Measurements from ENCODE around the gene RBM3. TPM values are rescaled to one million over a fixed set of nuclear protein-coding genes. Genes with fewer than 3 reads are reported as not detected.
"Not testable (repeated sequence)": the region's sequence is repeated elsewhere in the genome, so short reads cannot be mapped to it uniquely, and the experiment has no call there.

Gene RBM3
- total RNA-seq (ENCODE audit: unreplicated experiment), result 294 TPM
- long read RNA-seq, transcript RBM3-203 (7 exons, 2,162 nt), result major isoform, 197 of 236 reads
- long read RNA-seq, transcript RBM3-202 (6 exons, 1,130 nt), result minor isoform, 12 of 236 reads
- long read RNA-seq, partial matches to known transcripts, result 12 of 236 reads
- long read RNA-seq, other reads (novel, unspliced or antisense), result 14 of 236 reads

DNA sequence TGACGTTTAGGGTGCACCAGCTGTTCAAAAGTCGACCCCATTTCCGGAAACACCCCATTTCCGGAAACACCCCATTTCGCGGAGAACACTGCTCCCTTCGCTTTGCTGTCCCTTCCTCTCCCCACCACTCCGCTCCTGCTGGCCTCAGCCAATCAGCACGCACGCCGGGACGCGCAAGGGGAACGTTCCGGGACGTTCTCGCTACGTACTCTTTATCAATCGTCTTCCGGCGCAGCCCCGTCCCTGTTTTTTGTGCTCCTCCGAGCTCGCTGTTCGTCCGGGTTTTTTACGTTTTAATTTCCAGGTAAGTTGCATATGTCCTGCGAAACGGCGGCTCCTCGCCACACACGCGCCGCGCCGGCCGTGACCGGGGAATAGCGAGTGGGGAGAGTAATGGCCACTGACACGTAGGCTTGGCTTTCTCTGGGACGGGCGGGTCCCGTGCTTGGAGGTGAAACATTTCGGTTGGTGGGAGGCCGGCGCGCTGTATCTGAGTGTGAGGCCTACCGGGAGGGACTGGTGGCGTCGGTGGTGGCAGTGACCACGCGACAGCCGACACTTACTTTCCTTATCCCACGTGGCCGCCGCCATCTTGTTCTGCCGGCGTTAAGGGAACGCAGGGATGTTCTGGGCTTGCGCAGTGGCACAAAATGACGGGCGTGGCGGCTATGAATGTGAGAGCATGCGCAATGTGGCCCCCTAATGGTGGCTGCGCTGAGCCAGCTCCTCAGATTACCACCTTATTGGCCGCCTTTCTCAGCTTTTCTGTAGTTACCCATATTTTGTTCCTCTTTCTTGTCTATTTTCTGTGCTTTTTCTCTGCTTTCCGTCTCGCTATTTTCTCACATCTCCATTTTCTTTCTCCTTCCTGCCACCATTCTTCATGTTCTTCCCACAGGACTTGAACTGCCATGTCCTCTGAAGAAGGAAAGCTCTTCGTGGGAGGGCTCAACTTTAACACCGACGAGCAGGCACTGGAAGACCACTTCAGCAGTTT, at the start of gene RBM3:
Gene RBM3, plus strand, starts transcription at position 215 of the 997 bp plus-strand sequence. Its CDS starts 697 bp downstream, at position 912.
- peak; percentile 88 for DNase-seq
- H3K4me1 Mint-ChIP-seq (ENCODE audit: low read depth, unreplicated experiment), result peaks cover 4% of the 10 kb centered on the region
- H3K27ac Mint-ChIP-seq (ENCODE audit: unreplicated experiment), result peak within 1 kb of the TSS; percentile 100
- H3K27me3 Mint-ChIP-seq (ENCODE audit: unreplicated experiment), result peaks cover 11% of the 10 kb centered on the region
- TF ChIP-seq, protein P1, sequence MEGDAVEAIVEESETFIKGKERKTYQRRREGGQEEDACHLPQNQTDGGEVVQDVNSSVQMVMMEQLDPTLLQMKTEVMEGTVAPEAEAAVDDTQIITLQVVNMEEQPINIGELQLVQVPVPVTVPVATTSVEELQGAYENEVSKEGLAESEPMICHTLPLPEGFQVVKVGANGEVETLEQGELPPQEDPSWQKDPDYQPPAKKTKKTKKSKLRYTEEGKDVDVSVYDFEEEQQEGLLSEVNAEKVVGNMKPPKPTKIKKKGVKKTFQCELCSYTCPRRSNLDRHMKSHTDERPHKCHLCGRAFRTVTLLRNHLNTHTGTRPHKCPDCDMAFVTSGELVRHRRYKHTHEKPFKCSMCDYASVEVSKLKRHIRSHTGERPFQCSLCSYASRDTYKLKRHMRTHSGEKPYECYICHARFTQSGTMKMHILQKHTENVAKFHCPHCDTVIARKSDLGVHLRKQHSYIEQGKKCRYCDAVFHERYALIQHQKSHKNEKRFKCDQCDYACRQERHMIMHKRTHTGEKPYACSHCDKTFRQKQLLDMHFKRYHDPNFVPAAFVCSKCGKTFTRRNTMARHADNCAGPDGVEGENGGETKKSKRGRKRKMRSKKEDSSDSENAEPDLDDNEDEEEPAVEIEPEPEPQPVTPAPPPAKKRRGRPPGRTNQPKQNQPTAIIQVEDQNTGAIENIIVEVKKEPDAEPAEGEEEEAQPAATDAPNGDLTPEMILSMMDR (IDR thresholded peaks at IDR 0.05; ENCODE audit: partially characterized antibody, unreplicated experiment), result no peak
- peak within 1 kb of the TSS; percentile 96 for H3K4me3 Mint-ChIP-seq (ENCODE audit: unreplicated experiment)
- peaks cover 9% of the 10 kb centered on the region for H3K9me3 Mint-ChIP-seq (ENCODE audit: unreplicated experiment)
- H3K36me3 Mint-ChIP-seq (ENCODE audit: unreplicated experiment), result no peaks in the 10 kb centered on the region

DNA sequence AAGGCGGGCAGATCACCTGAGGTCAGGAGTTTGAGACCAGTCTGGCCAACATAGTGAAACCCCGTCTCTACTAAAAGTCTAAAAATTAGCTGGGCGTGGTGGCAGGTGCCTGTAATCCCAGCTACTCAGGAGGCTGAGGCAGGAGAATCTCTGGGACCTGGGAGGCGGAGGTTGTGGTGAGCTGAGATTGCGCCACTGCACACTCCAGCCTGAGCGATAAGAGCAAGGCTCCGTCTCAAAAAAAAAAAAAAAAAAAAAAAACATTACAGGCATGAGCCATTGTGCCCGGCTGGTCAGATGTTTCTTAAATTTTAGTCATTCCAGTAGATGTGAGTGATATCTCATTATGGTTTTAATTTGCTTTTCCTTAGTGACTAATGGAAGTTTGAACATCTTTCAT, 48.4 kb upstream of the RBM3 start:
- not testable (repeated sequence) for H3K27me3 Mint-ChIP-seq (ENCODE audit: unreplicated experiment); H3K4me3 Mint-ChIP-seq (ENCODE audit: unreplicated experiment); H3K9me3 Mint-ChIP-seq (ENCODE audit: unreplicated experiment); H3K4me1 Mint-ChIP-seq (ENCODE audit: low read depth, unreplicated experiment); H3K36me3 Mint-ChIP-seq (ENCODE audit: unreplicated experiment); DNase-seq; H3K27ac Mint-ChIP-seq (ENCODE audit: unreplicated experiment)

DNA sequence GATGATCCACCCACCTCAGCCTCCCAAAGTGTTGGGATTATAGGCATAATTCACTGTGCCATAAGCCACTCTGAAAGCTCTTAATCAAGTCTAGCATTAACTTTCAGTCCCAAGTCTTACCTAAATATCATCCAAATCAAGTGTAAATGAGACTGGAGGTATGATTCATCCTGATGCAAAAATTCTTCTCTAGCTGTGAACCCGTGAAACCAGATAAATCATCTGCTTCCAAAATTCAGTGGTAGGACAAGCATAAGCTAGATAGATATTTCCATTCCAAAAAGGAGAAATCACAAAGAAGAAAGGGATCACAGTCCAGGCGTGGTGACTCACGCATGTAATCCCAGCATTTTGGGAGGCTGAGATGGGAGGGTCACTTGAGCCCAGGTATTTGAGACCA, 43.5 kb upstream of the RBM3 start:
- Mint-ChIP-seq H3K9me3 (ENCODE audit: unreplicated experiment) (peaks cover 2% of the 10 kb centered on the region), H3K27me3 (ENCODE audit: unreplicated experiment) (peaks cover 2% of the 10 kb centered on the region), H3K27ac (ENCODE audit: unreplicated experiment) (no peak overlapping the region), H3K36me3 (ENCODE audit: unreplicated experiment) (no peaks in the 10 kb centered on the region), H3K4me1 (ENCODE audit: low read depth, unreplicated experiment) (no peaks in the 10 kb centered on the region), H3K4me3 (ENCODE audit: unreplicated experiment) (no peak overlapping the region)
- DNase-seq, result no peak
- TF ChIP-seq, protein P1 (IDR thresholded peaks at IDR 0.05; ENCODE audit: partially characterized antibody, unreplicated experiment), result no peak

DNA sequence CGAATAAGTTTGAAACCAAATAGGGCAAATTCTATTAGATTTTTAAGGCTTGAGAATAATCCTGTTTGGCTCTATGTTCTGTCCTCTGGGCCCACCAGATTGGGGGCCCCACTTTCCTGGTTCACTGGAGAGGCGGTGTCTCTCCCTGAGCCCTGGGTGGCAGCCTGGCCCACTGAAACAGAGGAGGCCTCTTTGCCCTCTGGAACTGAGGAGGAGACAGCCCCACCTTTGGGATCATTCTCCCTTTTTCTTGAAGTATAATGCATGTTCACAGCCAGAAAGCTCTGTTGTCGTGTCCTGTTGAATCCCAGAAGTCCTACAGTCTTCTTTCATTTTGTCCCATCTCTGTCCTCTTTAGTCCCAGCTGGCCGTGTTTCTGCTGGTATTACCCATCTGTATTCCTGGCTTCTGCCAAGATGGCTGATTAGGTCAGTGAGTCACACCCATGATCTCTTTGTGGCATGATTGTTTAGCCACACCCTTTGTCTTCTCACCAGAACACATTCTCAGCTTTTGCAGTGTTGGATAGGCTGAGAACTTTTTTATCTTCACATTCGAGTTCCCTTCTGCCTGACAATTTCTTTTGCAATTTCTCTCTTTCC, 42.8 kb upstream of the RBM3 start:
- peak overlapping the region; percentile 65 for H3K27ac Mint-ChIP-seq (ENCODE audit: unreplicated experiment)
- H3K9me3 Mint-ChIP-seq (ENCODE audit: unreplicated experiment), result peaks cover 2% of the 10 kb centered on the region
- peaks cover 2% of the 10 kb centered on the region for H3K27me3 Mint-ChIP-seq (ENCODE audit: unreplicated experiment)
- TF ChIP-seq, protein P1 (IDR thresholded peaks at IDR 0.05; ENCODE audit: partially characterized antibody, unreplicated experiment), result no peak
- DNase-seq, result no peak
- H3K4me3 Mint-ChIP-seq (ENCODE audit: unreplicated experiment), result no peak overlapping the region
- H3K36me3 Mint-ChIP-seq (ENCODE audit: unreplicated experiment), result no peaks in the 10 kb centered on the region
- H3K4me1 Mint-ChIP-seq (ENCODE audit: low read depth, unreplicated experiment), result no peaks in the 10 kb centered on the region

DNA sequence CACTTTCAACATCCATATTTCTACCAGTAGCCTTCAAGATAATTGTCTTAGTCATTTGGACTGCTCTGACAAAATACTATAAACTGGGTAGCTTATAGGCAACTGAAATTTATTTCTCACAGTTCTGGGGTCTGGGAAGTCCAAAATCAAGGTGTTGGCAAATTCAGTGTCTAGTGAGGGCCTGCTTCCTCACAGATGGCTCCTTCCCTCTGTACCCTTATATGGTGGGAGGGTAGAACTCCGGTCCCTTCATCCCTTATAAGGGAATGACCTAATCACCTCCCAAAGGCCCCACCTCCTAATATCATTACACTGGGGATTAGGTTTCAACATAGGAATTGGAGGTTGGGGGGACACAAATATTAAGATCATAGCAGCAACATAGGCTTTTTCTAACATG, 42.1 kb upstream of the RBM3 start:
- no peak overlapping the region for H3K4me3 Mint-ChIP-seq (ENCODE audit: unreplicated experiment)
- peaks cover 2% of the 10 kb centered on the region for H3K27me3 Mint-ChIP-seq (ENCODE audit: unreplicated experiment)
- H3K27ac Mint-ChIP-seq (ENCODE audit: unreplicated experiment), result no peak overlapping the region
- no peak for DNase-seq
- TF ChIP-seq, protein P1 (IDR thresholded peaks at IDR 0.05; ENCODE audit: partially characterized antibody, unreplicated experiment), result no peak
- no peaks in the 10 kb centered on the region for H3K4me1 Mint-ChIP-seq (ENCODE audit: low read depth, unreplicated experiment)
- H3K36me3 Mint-ChIP-seq (ENCODE audit: unreplicated experiment), result no peaks in the 10 kb centered on the region
- H3K9me3 Mint-ChIP-seq (ENCODE audit: unreplicated experiment), result peaks cover 2% of the 10 kb centered on the region

All from glutamatergic neuron (in vitro differentiated cells).